Thyroid gland (tissue), 4 donors: ENCODE results near the gene FMN1. TPM values are rescaled to one million over a fixed set of nuclear protein-coding genes. Genes with fewer than 3 reads are reported as not detected.
A peak's percentile ranks its signal among the peaks of the same experiment; 100 is the strongest.

Experiments
- DNase-seq, 2 donors: peaks; one replicate each; pipeline ENCODE4 v3.0.0-alpha.2; 2019
- H3K27ac ChIP-seq, 3 donors: fragments of 200-600 bp; sonication (generic); 1 replicate in 2 of 3; 2 replicates in 1 of 3; pipeline ENCODE4 v1.5.1; 2016 to 2019; ENCODE audit warnings: mild to moderate bottlenecking in 1 of 3, moderate library complexity in 1 of 3
- H3K27me3 ChIP-seq: fragments of 200-600 bp; sonication (generic); one replicate; pipeline ENCODE4 v1.5.1; 2019
- H3K36me3 ChIP-seq, 2 donors: fragments of 200-600 bp; sonication (generic); one replicate each; pipeline ENCODE4 v1.5.1; 2016 to 2019
- H3K4me1 ChIP-seq, 2 donors: fragments of 200-600 bp; sonication (generic); one replicate each; pipeline ENCODE4 v1.5.1; 2017 to 2019
- H3K4me3 ChIP-seq, 3 donors: fragments of 200-600 bp; sonication (generic); replicated peaks in 1 of 3; 1 replicate in 2 of 3; 2 replicates in 1 of 3; pipeline ENCODE4 v1.5.1; 2016; ENCODE audit warnings: mild to moderate bottlenecking in 1 of 3
- H3K9me3 ChIP-seq: fragments of 200-600 bp; sonication (generic); one replicate; pipeline ENCODE4 v1.5.1; 2017
- CTCF ChIP-seq, 6 experiments: fragments of 200-600 bp in 3 of 6; fragments of 450-650 bp in 3 of 6; sonication (generic) in 3 of 6; IDR thresholded peaks; one replicate each; pipeline ENCODE4 v1.5.1; 2016 to 2019; ENCODE audit warnings: antibody characterized with exemption in 6 of 6, mild to moderate bottlenecking in 2 of 6, inconsistent platforms in 1 of 6, moderate library complexity in 1 of 6
- POLR2A ChIP-seq, 2 donors: fragments of 450-650 bp; IDR thresholded peaks; one replicate each; pipeline ENCODE4 v1.6.1; 2017; ENCODE audit warnings: antibody characterized with exemption in 2 of 2, mild to moderate bottlenecking in 2 of 2, moderate library complexity in 1 of 2
- WGBS, 2 donors: methylation state at CpG; one replicate each; pipeline ENCODE4 v1.1.5; 2017; 5-methylcytosine and 5-hydroxymethylcytosine counted together
- intact Hi-C: fragments of 100-400 bp; cut with DNase I; formaldehyde crosslinking; loops from one replicate; pipeline ENCODE4 v1.15.1; 2023
- total RNA-seq, 4 donors: library from RNA; depleted of rRNA; stranded (reverse); fragments of >200 nt; gene quantifications; one replicate each; pipeline ENCODE4 v1.2.3, GENCODE V29; 2016

The FMN1 gene
- total RNA-seq, 4 donors from 2014 or later, result 13.8 to 28.3 (median 22.5) TPM

GRCh38 chr15:33215941-33216872, 21.7 kb upstream of the FMN1 start:
- TF ChIP-seq POLR2A (IDR thresholded peaks at IDR 0.05) (no peak), CTCF (IDR thresholded peaks at IDR 0.05) (peak in 4 of 6 experiments; percentile 30 to 71 (median 42))
- Histone ChIP-seq H3K27me3 (no peaks in the 10 kb centered on the region), H3K9me3 (no peaks in the 10 kb centered on the region), H3K4me1 (no peaks in the 10 kb centered on the region), H3K36me3 (no peaks in the 10 kb centered on the region), H3K27ac (no peak overlapping the region), H3K4me3 (no peak overlapping the region)
- intact Hi-C loops, result no loop called here
- no peak for DNase-seq
- WGBS, 2 donors, result 95 to 97% methylated on average over 3 of the region's 3 CpGs

- Histone ChIP-seq H3K9me3 (no peaks in the 10 kb centered on the region), H3K27me3 (no peaks in the 10 kb centered on the region), H3K27ac (no peak overlapping the region), H3K4me3 (no peak overlapping the region), H3K36me3 (no peaks in the 10 kb centered on the region), H3K4me1 (no peaks in the 10 kb centered on the region)
- 47 to 51% methylated on average over 3 of the region's 3 CpGs for WGBS, 2 donors
- peak; percentile 26 to 30 for DNase-seq
- TF ChIP-seq POLR2A (IDR thresholded peaks at IDR 0.05), result no peak
- no peak for TF ChIP-seq CTCF (IDR thresholded peaks at IDR 0.05)
- intact Hi-C loops, result no loop called here
These were observed 16.8 kb upstream of the FMN1 start for GRCh38 chr15:33211176-33211808.

GRCh38 chr15:33209575-33210481, 15.3 kb upstream of the FMN1 start:
- no peak for TF ChIP-seq POLR2A (IDR thresholded peaks at IDR 0.05)
- TF ChIP-seq CTCF (IDR thresholded peaks at IDR 0.05), result no peak
- Histone ChIP-seq H3K9me3 (no peaks in the 10 kb centered on the region), H3K36me3 (no peaks in the 10 kb centered on the region), H3K4me3 (no peak overlapping the region), H3K27me3 (no peaks in the 10 kb centered on the region), H3K27ac (no peak overlapping the region), H3K4me1 (no peaks in the 10 kb centered on the region)
- WGBS, 2 donors, result 72 to 81% methylated on average over 2 of the region's 2 CpGs
- intact Hi-C loops, result no loop called here
- no peak for DNase-seq

- WGBS, 2 donors, result 95% methylated on average over 4 of the region's 4 CpGs
These were observed 13.1 kb upstream of the FMN1 start for GRCh38 chr15:33207646-33208045.

More at GRCh38 chr15:33207646-33208045, 13.1 kb upstream of the FMN1 start:
- no peak overlapping the region for H3K27ac ChIP-seq
- TF ChIP-seq CTCF (IDR thresholded peaks at IDR 0.05) (no peak), POLR2A (IDR thresholded peaks at IDR 0.05) (no peak)
- H3K9me3 ChIP-seq, result no peaks in the 10 kb centered on the region
- H3K4me1 ChIP-seq, result no peaks in the 10 kb centered on the region
- H3K27me3 ChIP-seq, result no peaks in the 10 kb centered on the region
- no peak overlapping the region for H3K4me3 ChIP-seq
- intact Hi-C loops, result no loop called here
- no peaks in the 10 kb centered on the region for H3K36me3 ChIP-seq
- DNase-seq, result no peak
